Smooth muscle cell (in vitro differentiated cells): ENCODE data around the gene PPARA. TPM values are rescaled to one million over a fixed set of nuclear protein-coding genes. Genes with fewer than 3 reads are reported as not detected.

ENCODE experiments used
- DNase-seq: peaks from one replicate; lab custom pipeline; 2025; ENCODE audit not compliant: unreplicated experiment; lab: John Stamatoyannopoulos, UW
- H2AFZ ChIP-seq: fragments of 200-600 bp; sonication (generic); 2 replicates; pipeline ENCODE4 v1.6.0; 2016; ENCODE audit warnings: antibody characterized with exemption, low read depth, mild to moderate bottlenecking
- H3F3A ChIP-seq: fragments of 200-600 bp; sonication (generic); 2 replicates; pipeline ENCODE4 v1.6.0; 2017; ENCODE audit warnings: antibody characterized with exemption, low read depth
- H3K27ac ChIP-seq: fragments of 200-600 bp; sonication (generic); 2 replicates; pipeline ENCODE4 v1.5.1; 2016; ENCODE audit warnings: low read depth, mild to moderate bottlenecking
- H3K27me3 ChIP-seq: fragments of 200-600 bp; sonication (generic); 2 replicates; pipeline ENCODE4 v1.6.1; 2016; ENCODE audit warnings: low read depth, mild to moderate bottlenecking
- H3K36me3 ChIP-seq: fragments of 200-600 bp; sonication (generic); 2 replicates; pipeline ENCODE4 v1.5.1; 2016; ENCODE audit warnings: low read depth
- H3K4me1 ChIP-seq: fragments of 200-600 bp; sonication (generic); 2 replicates; pipeline ENCODE4 v1.5.1; 2016; ENCODE audit warnings: low read depth
- H3K4me2 ChIP-seq: fragments of 200-600 bp; sonication (generic); 2 replicates; pipeline ENCODE4 v1.6.0; 2016; ENCODE audit warnings: mild to moderate bottlenecking
- H3K4me3 ChIP-seq: fragments of 200-600 bp; sonication (generic); 2 replicates; pipeline ENCODE4 v1.5.1; 2016; ENCODE audit warnings: mild to moderate bottlenecking
- H3K79me2 ChIP-seq: fragments of 200-600 bp; sonication (generic); 2 replicates; pipeline ENCODE4 v1.6.0; 2016; ENCODE audit warnings: low read depth, mild to moderate bottlenecking
- H3K9ac ChIP-seq: fragments of 200-600 bp; sonication (generic); 2 replicates; pipeline ENCODE4 v1.6.0; 2016; ENCODE audit warnings: low read depth
- H3K9me3 ChIP-seq: fragments of 200-600 bp; sonication (generic); replicated peaks from 2 replicates; pipeline ENCODE4 v1.5.1; 2016; ENCODE audit warnings: low read depth
- H4K20me1 ChIP-seq: fragments of 200-600 bp; sonication (generic); 2 replicates; pipeline ENCODE4 v1.6.0; 2016; ENCODE audit warnings: low read depth
- CTCF ChIP-seq: fragments of 200-600 bp; sonication (generic); IDR thresholded peaks from 2 replicates; pipeline ENCODE4 v1.5.1; 2017; ENCODE audit warnings: borderline replicate concordance, mild to moderate bottlenecking, antibody characterized with exemption; ENCODE audit not compliant: insufficient read depth, poor library complexity, severe bottlenecking
- WGBS: methylation state at CpG from one replicate; pipeline ENCODE4 v1.1.7; 2016; ENCODE audit warnings: low lambda C conversion rate; 5-methylcytosine and 5-hydroxymethylcytosine counted together
- polyA plus RNA-seq: library from polyadenylated mRNA; unstranded; fragments of >200 nt; fragmentation: Nextera tagmentation; extraction: Ambion mirVana; gene quantifications from 2 replicates; pipeline ENCODE4 v1.2.1, GENCODE V29; 2016
- total RNA-seq: library from RNA; depleted of rRNA; stranded (reverse); fragments of >200 nt; gene quantifications from 2 replicates; pipeline ENCODE4 v1.2.3, GENCODE V29; 2014

PPARA gene
- total and polyA plus RNA-seq, 2 experiments from 2014 or later, result 9.2 to 18.0 TPM

- Histone ChIP-seq H3K36me3 (no peaks in the 10 kb centered on the region), H3K27me3 (no peaks in the 10 kb centered on the region), H3K9ac (no peak overlapping the region), H3K27ac (no peak overlapping the region), H3F3A (no peaks in the 10 kb centered on the region), H2AFZ (no peak overlapping the region), H4K20me1 (no peaks in the 10 kb centered on the region), H3K79me2 (no peaks in the 10 kb centered on the region), H3K4me2 (no peak overlapping the region), H3K4me1 (no peaks in the 10 kb centered on the region), H3K9me3 (no peaks in the 10 kb centered on the region), H3K4me3 (no peak overlapping the region)
- no peak for DNase-seq
- 87% methylated on average over 10 of the region's 10 CpGs for WGBS
- TF ChIP-seq CTCF, result no peak
Observed at GRCh38 chr22:46117206-46118199, 32.8 kb upstream of the PPARA start.

- Histone ChIP-seq H3K4me1 (no peaks in the 10 kb centered on the region), H3K9ac (no peak overlapping the region), H3K9me3 (no peaks in the 10 kb centered on the region), H3K27ac (no peak overlapping the region), H3K27me3 (no peaks in the 10 kb centered on the region), H3K79me2 (no peaks in the 10 kb centered on the region), H3F3A (no peaks in the 10 kb centered on the region), H4K20me1 (no peaks in the 10 kb centered on the region), H2AFZ (no peak overlapping the region), H3K4me3 (no peak overlapping the region), H3K4me2 (no peak overlapping the region), H3K36me3 (no peaks in the 10 kb centered on the region)
- 93% methylated on average over 10 of the region's 12 CpGs for WGBS
- no peak for DNase-seq
- no peak for TF ChIP-seq CTCF
Observed at GRCh38 chr22:46119093-46119728, 31.1 kb upstream of the PPARA start.

- H3K27ac ChIP-seq, result no peak overlapping the region
- H3K27me3 ChIP-seq, result no peaks in the 10 kb centered on the region
- H4K20me1 ChIP-seq, result no peaks in the 10 kb centered on the region
- H3K4me2 ChIP-seq, result no peak overlapping the region
- 78% methylated on average over 19 of the region's 23 CpGs for WGBS
- H3F3A ChIP-seq, result no peaks in the 10 kb centered on the region
- no peaks in the 10 kb centered on the region for H3K9me3 ChIP-seq
- no peak overlapping the region for H3K4me3 ChIP-seq
- DNase-seq, result no peak
- H3K9ac ChIP-seq, result no peak overlapping the region
- H3K79me2 ChIP-seq, result no peaks in the 10 kb centered on the region
- TF ChIP-seq CTCF, result no peak
- no peaks in the 10 kb centered on the region for H3K36me3 ChIP-seq
- H3K4me1 ChIP-seq, result no peaks in the 10 kb centered on the region
- H2AFZ ChIP-seq, result no peak overlapping the region
Observed at GRCh38 chr22:46119729-46120419, 30.5 kb upstream of the PPARA start.
